ENCODE data around the gene PON2.
"Not testable (repeated sequence)": the region's sequence is repeated elsewhere in the genome, so short reads cannot be mapped to it uniquely, and the experiment has no call there.

Gene PON2

GRCh38 chr7:95404316-95404865 lies 30.4 kb downstream of the PON2 start:
- peak; percentile 10 for DNase-seq

- no peak for DNase-seq
These were observed 36.5 kb downstream of the PON2 start for GRCh38 chr7:95398155-95398940.

GRCh38 chr7:95397381-95397780 lies 37.4 kb downstream of the PON2 start:
- DNase-seq = no peak

- DNase-seq = no peak
These were observed 38.4 kb downstream of the PON2 start, which contains the start of gene PON3 for GRCh38 chr7:95396136-95397032. TSS of gene PON3 (minus strand) at chr7:95396375. CDS start at chr7:95396350, 25 bp downstream.

GRCh38 chr7:95395755-95396135 lies 39.1 kb downstream of the PON2 start:
- no peak for DNase-seq

- no peak for DNase-seq
These were observed 40.5 kb downstream of the PON2 start for GRCh38 chr7:95394370-95394769.

- no peak for DNase-seq
These were observed 43.1 kb downstream of the PON2 start for GRCh38 chr7:95391761-95392160.

GRCh38 chr7:95389516-95389915 lies 45.3 kb downstream of the PON2 start:
- no peak for DNase-seq

GRCh38 chr7:95379457-95379856 lies 55.4 kb downstream of the PON2 start:
- not testable (repeated sequence) for DNase-seq

- no peak for DNase-seq
These were observed 58.0 kb downstream of the PON2 start for GRCh38 chr7:95376632-95377400.

- DNase-seq = no peak
These were observed 59.1 kb downstream of the PON2 start for GRCh38 chr7:95375591-95376257.

GRCh38 chr7:95373323-95373722 lies 61.5 kb downstream of the PON2 start:
- no peak for DNase-seq

- no peak for DNase-seq
These were observed 66.6 kb downstream of the PON2 start for GRCh38 chr7:95368235-95368634.

- no peak for DNase-seq
These were observed 67.2 kb downstream of the PON2 start for GRCh38 chr7:95367606-95368005.

GRCh38 chr7:95365151-95365550 lies 69.7 kb downstream of the PON2 start:
- no peak for DNase-seq

GRCh38 chr7:95357623-95358022 lies 77.2 kb downstream of the PON2 start:
- no peak for DNase-seq
